ENCODE data around the gene HYDIN. TPM values are rescaled to one million over a fixed set of nuclear protein-coding genes. Genes with fewer than 3 reads are reported as not detected.

The HYDIN gene
- polyA plus RNA-seq, 1 of the 3 experiments (the other 2 are of a cell fraction), result 0.33 TPM

DNA sequence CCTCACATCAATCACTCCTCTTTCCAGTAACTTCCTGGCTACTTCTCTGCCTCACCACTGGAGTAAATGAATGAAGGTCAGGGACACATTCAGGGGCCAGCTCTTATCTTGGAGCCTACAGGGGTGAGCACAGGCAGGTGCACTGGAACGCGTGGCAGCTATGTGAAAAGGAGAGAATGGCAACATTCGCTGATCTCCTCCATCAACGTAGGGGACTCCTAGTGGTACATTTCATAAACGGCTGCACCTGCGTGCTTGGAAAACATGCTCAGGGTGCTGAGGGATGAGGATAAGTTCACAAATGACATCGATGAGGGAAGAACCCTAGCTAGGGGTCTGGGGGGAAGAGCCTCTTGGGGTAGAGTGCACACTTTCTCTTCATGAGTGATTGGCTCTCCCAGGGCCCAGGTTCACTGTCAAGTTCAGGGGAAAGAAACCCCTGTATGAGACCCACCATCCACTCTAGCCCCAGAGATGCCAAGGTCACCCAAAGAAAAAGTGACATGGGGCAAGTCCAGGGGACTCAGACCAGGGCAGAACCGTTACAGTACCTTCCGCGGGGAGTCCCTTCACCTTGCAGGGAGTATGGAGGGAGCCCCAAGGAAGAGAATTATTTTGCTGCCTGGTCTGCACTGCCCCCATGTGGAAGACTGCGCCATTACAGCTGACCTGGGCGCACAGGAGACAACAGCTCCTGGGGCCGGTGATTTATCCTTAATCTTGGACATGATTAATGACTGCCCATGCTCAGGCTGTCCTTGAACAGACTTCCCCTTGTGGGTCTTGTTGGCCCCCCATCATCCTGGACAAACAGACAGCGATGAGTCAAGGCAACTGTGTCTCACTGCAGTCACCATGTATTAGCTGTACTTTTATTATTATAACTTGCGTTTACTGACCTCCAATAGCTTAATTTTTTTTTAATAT lies 459.6 kb downstream of the HYDIN start:
- Histone ChIP-seq H4K20me1 (ENCODE audit: insufficient read depth) (no peaks in the 10 kb centered on the region), H3K4me3 (ENCODE audit: low read depth in 2 of 2, low read length in 1 of 2) (no peak overlapping the region; a peak in 1 of 4 replicates), H3K36me3 (replicated peaks in 1 of 2; ENCODE audit: control insufficient read depth in 1 of 2, insufficient read depth in 2 of 2, low read length in 1 of 2) (peaks cover 24 to 26% of the 10 kb centered on the region in 2 experiments), H3K27me3 (ENCODE audit: insufficient read depth) (no peaks in the 10 kb centered on the region), H3K27ac (ENCODE audit: low read depth in 2 of 2, low read length in 1 of 2) (0 out of 4 replicates have a peak overlapping the region, but pooled peaks of 1 of the 2 experiments have one; percentile 5), H3K4me1 (ENCODE audit: control insufficient read depth in 1 of 2, insufficient read depth in 2 of 2, low read depth in 1 of 2, low read length in 1 of 2) (peaks cover 0 to 3% of the 10 kb centered on the region in 2 experiments; a peak in 1 of 4 replicates), H3K9me2 (no peaks in the 10 kb centered on the region), H3K9me3 (no peaks in the 10 kb centered on the region), H3K9ac (no peak overlapping the region), H2AFZ (ENCODE audit: low read depth) (no peak overlapping the region), H3K4me2 (no peak overlapping the region), H3F3A (replicated peaks; ENCODE audit: insufficient read depth) (peaks cover 5% of the 10 kb centered on the region), H3K79me2 (ENCODE audit: insufficient read depth) (no peaks in the 10 kb centered on the region)
- DNase-seq, result peak; percentile 79
- 42% methylated on average over 15 of the region's 15 CpGs for WGBS (ENCODE audit: low lambda C conversion rate)
- ChIA-PET CTCF (interaction anchor here (0.6 to 9.6 kb wide), 56 partner anchors 9 to 642 kb away, joined by 3 to 181 read pairs (median 6); partner anchors contain the start of genes CALB2, IL34, MTSS2 and VAC14), POLR2A (interaction anchor here (0.6 to 2.0 kb wide), 9 partner anchors 33 to 401 kb away, joined by 3 to 5 read pairs (median 3); no protein-coding TSS in a partner anchor)
- TF ChIP-seq MXI1 (IDR thresholded peaks at IDR 0.05; ENCODE audit: low read depth, low read length), result no peak
- no peak for TF ChIP-seq RFX5 (IDR thresholded peaks at IDR 0.05; ENCODE audit: low read length)
- TF ChIP-seq, protein P1, sequence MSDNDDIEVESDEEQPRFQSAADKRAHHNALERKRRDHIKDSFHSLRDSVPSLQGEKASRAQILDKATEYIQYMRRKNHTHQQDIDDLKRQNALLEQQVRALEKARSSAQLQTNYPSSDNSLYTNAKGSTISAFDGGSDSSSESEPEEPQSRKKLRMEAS (IDR thresholded peaks at IDR 0.05; ENCODE audit: low read depth), result no peak
- TF ChIP-seq ELF1 (IDR thresholded peaks at IDR 0.05), result no peak
- TF ChIP-seq, protein P2, sequence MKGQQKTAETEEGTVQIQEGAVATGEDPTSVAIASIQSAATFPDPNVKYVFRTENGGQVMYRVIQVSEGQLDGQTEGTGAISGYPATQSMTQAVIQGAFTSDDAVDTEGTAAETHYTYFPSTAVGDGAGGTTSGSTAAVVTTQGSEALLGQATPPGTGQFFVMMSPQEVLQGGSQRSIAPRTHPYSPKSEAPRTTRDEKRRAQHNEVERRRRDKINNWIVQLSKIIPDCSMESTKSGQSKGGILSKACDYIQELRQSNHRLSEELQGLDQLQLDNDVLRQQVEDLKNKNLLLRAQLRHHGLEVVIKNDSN (IDR thresholded peaks at IDR 0.05; ENCODE audit: borderline replicate concordance, low read depth), result no peak
- TF ChIP-seq, protein P3, sequence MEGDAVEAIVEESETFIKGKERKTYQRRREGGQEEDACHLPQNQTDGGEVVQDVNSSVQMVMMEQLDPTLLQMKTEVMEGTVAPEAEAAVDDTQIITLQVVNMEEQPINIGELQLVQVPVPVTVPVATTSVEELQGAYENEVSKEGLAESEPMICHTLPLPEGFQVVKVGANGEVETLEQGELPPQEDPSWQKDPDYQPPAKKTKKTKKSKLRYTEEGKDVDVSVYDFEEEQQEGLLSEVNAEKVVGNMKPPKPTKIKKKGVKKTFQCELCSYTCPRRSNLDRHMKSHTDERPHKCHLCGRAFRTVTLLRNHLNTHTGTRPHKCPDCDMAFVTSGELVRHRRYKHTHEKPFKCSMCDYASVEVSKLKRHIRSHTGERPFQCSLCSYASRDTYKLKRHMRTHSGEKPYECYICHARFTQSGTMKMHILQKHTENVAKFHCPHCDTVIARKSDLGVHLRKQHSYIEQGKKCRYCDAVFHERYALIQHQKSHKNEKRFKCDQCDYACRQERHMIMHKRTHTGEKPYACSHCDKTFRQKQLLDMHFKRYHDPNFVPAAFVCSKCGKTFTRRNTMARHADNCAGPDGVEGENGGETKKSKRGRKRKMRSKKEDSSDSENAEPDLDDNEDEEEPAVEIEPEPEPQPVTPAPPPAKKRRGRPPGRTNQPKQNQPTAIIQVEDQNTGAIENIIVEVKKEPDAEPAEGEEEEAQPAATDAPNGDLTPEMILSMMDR (IDR thresholded peaks at IDR 0.05), result peak; percentile 93
- TF ChIP-seq, protein P4, sequence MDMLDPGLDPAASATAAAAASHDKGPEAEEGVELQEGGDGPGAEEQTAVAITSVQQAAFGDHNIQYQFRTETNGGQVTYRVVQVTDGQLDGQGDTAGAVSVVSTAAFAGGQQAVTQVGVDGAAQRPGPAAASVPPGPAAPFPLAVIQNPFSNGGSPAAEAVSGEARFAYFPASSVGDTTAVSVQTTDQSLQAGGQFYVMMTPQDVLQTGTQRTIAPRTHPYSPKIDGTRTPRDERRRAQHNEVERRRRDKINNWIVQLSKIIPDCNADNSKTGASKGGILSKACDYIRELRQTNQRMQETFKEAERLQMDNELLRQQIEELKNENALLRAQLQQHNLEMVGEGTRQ (IDR thresholded peaks at IDR 0.05; ENCODE audit: borderline replicate concordance, low read depth, low read length), result no peak
- TF ChIP-seq, protein P5, sequence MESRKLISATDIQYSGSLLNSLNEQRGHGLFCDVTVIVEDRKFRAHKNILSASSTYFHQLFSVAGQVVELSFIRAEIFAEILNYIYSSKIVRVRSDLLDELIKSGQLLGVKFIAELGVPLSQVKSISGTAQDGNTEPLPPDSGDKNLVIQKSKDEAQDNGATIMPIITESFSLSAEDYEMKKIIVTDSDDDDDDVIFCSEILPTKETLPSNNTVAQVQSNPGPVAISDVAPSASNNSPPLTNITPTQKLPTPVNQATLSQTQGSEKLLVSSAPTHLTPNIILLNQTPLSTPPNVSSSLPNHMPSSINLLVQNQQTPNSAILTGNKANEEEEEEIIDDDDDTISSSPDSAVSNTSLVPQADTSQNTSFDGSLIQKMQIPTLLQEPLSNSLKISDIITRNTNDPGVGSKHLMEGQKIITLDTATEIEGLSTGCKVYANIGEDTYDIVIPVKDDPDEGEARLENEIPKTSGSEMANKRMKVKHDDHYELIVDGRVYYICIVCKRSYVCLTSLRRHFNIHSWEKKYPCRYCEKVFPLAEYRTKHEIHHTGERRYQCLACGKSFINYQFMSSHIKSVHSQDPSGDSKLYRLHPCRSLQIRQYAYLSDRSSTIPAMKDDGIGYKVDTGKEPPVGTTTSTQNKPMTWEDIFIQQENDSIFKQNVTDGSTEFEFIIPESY (IDR thresholded peaks at IDR 0.05; ENCODE audit: borderline replicate concordance, low read depth), result no peak
- TF ChIP-seq, protein P6, sequence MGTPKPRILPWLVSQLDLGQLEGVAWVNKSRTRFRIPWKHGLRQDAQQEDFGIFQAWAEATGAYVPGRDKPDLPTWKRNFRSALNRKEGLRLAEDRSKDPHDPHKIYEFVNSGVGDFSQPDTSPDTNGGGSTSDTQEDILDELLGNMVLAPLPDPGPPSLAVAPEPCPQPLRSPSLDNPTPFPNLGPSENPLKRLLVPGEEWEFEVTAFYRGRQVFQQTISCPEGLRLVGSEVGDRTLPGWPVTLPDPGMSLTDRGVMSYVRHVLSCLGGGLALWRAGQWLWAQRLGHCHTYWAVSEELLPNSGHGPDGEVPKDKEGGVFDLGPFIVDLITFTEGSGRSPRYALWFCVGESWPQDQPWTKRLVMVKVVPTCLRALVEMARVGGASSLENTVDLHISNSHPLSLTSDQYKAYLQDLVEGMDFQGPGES (IDR thresholded peaks at IDR 0.05; ENCODE audit: low read depth, low read length), result no peak
- no peak for TF ChIP-seq POLR2AphosphoS5 (IDR thresholded peaks at IDR 0.05; ENCODE audit: low read depth, low read length)
- TF ChIP-seq GATA2 (CRISPR knock-in tag; IDR thresholded peaks at IDR 0.05), result no peak
- no peak for TF ChIP-seq JUND (IDR thresholded peaks at IDR 0.05)
- TF ChIP-seq RAD21 (IDR thresholded peaks at IDR 0.05; ENCODE audit: low read length), result peak; percentile 94
- TF ChIP-seq YY1 (IDR thresholded peaks at IDR 0.05; ENCODE audit: low read depth), result no peak
- no peak for TF ChIP-seq TCF12 (IDR thresholded peaks at IDR 0.05)
- no peak for TF ChIP-seq NRF1 (IDR thresholded peaks at IDR 0.05; ENCODE audit: low read depth, low read length)
- no peak for TF ChIP-seq FOSL2 (IDR thresholded peaks at IDR 0.05; ENCODE audit: borderline replicate concordance, low read depth)
- TF ChIP-seq MEF2A (IDR thresholded peaks at IDR 0.05; ENCODE audit: borderline replicate concordance, low read depth), result no peak
- TF ChIP-seq EP300 (IDR thresholded peaks at IDR 0.05; ENCODE audit: borderline replicate concordance in 1 of 2, low read depth in 1 of 2, low read length in 1 of 2), result no peak
- no peak for TF ChIP-seq NFIC (IDR thresholded peaks at IDR 0.05; ENCODE audit: borderline replicate concordance)
- no peak for TF ChIP-seq SIN3A (IDR thresholded peaks at IDR 0.05; ENCODE audit: borderline replicate concordance, low read depth, low read length)
- TF ChIP-seq, protein P7, sequence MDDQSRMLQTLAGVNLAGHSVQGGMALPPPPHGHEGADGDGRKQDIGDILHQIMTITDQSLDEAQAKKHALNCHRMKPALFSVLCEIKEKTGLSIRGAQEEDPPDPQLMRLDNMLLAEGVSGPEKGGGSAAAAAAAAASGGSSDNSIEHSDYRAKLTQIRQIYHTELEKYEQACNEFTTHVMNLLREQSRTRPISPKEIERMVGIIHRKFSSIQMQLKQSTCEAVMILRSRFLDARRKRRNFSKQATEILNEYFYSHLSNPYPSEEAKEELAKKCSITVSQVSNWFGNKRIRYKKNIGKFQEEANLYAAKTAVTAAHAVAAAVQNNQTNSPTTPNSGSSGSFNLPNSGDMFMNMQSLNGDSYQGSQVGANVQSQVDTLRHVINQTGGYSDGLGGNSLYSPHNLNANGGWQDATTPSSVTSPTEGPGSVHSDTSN (IDR thresholded peaks at IDR 0.05), result peak; percentile 87
